ENCODE results near the gene RIC8A.
"Not testable (repeated sequence)": the region's sequence is repeated elsewhere in the genome, so short reads cannot be mapped to it uniquely, and the experiment has no call there.

The RIC8A gene

GRCh38 chr11:220641-221215, 13.2 kb downstream of the RIC8A start:
- DNase-seq: not testable (repeated sequence)

DNA sequence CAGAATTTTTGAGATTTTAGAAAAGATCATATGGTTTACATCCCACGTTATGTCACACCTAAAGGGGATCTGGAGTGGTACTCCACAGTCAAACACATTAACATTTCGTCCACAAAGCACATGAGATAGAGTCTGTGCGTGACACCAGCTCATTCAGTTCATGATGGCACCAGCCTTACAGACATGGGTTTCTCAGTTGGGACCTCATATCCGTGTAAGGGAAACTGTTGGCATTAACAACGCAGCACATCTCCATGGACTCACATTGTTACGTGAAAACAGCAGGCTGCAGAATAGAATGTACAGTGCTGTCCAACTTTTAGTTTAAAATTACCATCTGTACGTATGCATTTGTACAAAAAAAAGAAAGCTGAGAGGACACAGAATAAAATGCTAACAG, 14.0 kb downstream of the RIC8A start:
- DNase-seq: no peak

DNA sequence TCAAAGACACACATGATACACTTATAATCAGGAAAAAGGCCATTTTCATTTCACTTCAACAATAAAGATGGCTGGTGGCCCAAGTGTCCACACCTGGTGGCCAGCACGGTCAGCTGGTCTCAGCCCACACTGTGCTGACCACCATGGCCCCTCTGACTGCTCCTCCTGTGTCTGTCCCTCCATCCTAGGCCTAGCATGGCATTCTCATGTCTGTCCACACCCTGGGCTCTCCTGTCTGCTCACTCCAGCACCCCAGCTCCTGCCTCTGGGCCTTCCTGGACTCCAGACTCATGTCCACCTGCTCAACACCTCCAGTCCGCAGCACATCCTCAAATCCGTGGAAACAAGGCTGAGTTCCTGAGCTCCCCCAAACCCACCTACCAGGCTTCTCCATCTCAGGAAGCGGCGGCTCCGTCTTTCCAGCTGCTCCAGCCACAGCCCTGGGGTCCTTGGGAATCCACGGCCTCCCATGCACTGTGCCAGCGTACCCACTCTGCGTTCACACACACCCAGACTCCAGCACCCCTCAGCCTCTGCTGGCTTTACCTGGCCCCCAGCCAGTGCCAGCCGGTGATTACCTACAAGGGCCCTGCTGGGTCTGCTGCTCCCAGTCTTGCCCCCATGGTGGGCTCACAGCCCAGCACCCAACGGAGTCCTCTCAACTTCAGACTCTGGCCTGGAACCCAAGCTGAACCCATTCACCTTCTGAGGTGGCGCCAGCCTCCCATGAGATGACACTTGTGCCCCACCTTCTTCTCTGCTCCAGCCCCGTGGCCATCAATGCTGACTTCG, 14.7 kb downstream of the RIC8A start:
- no peak for DNase-seq

GRCh38 chr11:223026-223789, 15.7 kb downstream of the RIC8A start:
- DNase-seq: no peak

GRCh38 chr11:223884-224283, 16.4 kb downstream of the RIC8A start:
- no peak for DNase-seq

- no peak for DNase-seq
Observed at GRCh38 chr11:224424-224823, 16.9 kb downstream of the RIC8A start.

GRCh38 chr11:225734-226453, 18.4 kb downstream of the RIC8A start:
- DNase-seq: peak in 1 of 2 experiments; percentile 24

- no peak for DNase-seq
Observed at GRCh38 chr11:227824-228379, 20.4 kb downstream of the RIC8A start.

DNA sequence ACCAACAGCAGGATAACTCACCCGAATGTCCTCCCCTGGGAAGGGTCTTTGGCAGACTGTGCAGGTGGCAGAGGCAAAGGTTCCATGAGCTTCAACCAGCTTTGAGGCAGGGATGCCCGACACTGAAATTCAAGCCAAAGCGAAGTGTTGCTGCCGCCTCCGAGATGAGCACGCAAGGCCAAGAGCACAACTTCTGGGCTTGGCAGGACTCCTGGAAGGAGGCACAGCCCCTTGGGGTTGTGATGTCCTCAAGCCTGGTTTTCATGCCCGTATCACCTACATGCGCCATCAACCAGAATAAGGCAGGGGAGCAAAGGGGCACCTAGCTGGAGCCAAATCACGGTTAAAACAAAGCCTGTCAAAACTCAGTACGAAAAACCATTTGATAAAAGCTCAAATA, 22.9 kb downstream of the RIC8A start:
- DNase-seq: no peak

- no peak for DNase-seq
Observed at GRCh38 chr11:232783-233565, 25.5 kb downstream of the RIC8A start.

- DNase-seq: no peak
Observed at GRCh38 chr11:235180-235579, 27.7 kb downstream of the RIC8A start.

GRCh38 chr11:235609-235996, 28.1 kb downstream of the RIC8A start:
- DNase-seq: no peak

GRCh38 chr11:235997-236773, 28.7 kb downstream of the RIC8A start, which contains the start of gene SIRT3:
SIRT3 (minus strand) TSS chr11:236342; CDS start chr11:236328, 14 bp downstream.
- DNase-seq: peak; percentile 79 to 81

DNA sequence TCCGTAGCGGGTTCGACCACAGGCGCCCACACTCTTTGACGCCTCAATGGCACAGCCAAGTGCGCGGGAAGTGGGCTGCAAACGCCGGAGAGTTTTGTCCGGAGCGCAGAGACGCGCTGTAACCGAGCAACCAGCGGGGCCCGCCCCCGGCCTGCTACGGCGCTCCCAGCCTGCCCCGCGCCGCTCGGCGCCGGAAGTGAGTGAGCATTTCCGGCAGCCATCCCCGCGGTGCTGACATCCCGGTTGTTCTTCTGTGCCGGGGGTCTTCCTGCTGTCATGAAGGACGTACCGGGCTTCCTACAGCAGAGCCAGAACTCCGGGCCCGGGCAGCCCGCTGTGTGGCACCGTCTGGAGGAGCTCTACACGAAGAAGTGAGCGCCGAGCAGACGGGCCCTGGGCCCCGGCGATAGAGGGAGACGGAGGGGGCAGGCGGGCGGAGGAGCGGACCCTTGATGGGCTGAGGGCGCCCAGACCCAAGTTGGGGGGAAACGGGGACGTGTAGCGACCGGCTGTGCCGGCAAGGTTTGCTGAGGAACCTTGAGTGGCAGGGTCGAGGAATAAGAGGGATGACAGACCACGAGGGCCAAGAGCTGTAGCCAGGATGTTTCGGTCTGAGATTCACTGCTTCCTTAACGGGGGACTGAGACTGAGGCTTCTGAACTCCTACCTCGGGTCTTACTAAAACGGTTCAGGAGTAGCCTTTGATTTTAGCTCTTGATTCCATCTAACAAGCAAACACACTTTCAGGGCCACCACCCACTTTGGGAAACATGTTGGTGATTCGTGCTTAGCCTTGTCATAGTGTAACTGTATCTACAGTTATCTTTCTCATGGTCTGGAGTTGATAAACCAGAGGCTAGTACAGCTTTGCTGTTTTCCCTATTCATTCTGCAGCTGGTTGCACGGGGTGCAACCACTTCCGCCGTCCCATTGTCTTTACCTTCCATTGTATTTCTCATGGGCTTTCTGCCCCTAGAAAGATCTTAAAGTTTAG, 29.6 kb downstream of the RIC8A start, which contains the start of gene PSMD13:
Gene PSMD13, plus strand, starts transcription at position 203 of the 994 bp plus-strand sequence. Its CDS starts 74 bp downstream, at position 277.
- DNase-seq: peak; percentile 91 to 95

DNA sequence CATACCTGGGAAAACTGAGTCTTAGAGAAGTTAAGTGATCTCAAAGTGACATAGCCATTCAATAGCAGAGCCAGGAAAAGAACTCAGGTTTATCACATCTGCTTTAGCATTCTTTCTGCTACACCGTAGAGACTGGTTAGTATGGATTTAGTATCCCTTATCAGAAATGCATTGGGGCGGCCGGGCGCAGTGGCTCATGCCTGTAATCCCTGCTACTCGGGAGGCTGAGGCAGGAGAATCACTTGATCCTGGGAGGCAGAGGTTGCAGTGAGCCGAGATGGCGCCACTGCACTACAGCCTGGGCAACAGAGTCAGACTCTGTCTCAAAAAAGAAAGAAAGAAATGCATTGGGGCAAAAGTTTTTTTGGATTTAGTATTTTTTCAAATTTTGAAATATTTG, 30.8 kb downstream of the RIC8A start:
- DNase-seq: not testable (repeated sequence)

DNA sequence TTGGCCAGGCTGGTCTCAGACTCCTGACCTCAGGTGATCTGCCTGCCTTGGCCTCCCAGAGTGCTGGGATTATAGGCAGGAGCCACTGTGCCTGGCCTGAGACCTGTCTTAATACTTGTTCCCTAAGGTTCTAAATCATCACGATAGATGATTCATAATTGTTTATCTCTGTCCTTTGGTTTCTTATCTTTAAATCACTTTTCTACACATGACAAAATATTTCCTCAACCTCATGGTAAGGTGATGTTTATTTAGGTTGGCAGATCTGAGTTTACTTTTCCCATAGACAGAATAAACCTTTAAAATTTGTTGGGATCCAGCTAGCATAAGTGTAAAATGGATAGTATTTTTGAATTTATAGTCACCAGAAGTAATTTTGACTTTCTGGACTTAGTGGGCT, 32.8 kb downstream of the RIC8A start:
- no peak for DNase-seq

DNA sequence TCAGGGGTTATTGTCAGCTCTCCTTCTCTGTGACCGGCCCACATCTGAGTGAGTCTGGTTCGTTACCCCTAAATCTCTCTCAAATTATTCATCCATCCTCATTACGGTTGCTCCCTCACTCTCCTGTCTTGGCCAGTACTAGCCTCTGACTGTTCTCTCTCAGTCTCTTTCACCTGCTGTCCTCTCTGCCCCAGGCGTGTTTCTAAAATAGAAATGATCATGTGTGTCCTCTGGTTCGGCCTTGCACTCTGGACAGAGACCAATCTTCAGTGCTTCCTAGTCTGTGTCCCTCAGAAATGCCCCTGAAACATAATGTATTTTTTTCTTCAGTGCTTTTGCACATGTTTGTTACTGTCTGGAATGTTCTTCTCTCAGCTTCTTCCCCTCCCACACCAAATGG, 34.1 kb downstream of the RIC8A start:
- no peak for DNase-seq

- no peak for DNase-seq
Observed at GRCh38 chr11:244376-244775, 36.9 kb downstream of the RIC8A start.

DNA sequence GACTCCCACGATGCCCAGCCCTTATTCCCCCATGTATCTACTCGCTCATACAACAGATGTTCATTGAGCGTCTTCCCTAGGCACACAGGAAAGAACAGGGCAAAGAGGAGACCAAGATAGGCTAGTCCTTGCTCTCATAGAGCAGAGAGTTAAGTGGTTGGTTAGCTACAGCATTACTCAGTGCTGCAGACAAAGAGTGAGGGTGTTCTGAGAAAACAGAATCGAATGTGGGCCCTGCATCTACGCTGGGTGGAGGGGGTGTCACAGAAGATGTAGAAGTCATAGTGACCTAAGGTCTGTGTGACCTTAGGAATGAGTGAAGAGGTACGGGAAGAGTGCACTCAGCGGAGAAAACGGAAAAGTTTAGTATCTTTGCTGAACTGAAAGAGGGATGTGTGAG, 41.6 kb downstream of the RIC8A start:
- no peak for DNase-seq

DNA sequence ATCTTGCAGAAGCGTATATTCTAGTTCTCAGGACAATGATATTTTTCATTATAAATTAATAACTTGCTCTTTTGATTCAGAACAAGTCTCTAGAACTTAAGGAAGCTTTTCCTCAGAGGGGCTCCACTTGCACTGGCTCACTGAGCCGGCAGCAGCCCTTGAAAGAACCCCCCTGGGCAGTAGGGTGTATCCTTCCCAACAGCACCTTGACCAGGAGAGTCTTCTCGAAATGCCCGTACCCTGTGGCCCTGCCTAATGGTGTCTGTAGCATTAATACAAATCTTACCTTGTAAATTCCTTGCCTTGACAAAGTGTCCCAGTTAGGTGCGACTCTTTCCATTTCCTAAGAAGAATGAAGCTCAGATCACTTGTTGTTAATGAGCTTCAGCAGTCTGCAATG, 42.8 kb downstream of the RIC8A start:
- DNase-seq: peak in 1 of 2 experiments; percentile 17

Measured in activated T-cell treated with anti-CD3 and anti-CD28 coated beads, Interleukin-2, amount 50 U/mL, for 48 hours (primary cell).